ES-I3 (cell line): ENCODE measurements around the gene CTDP1.

Experiments used
- H3K36me3 ChIP-seq: 2 replicates; pipeline ENCODE4 v1.6.1; 2013; ENCODE audit warnings: mild to moderate bottlenecking, low read length, control low read depth, moderate library complexity; ENCODE audit not compliant: insufficient read depth
- H3K4me1 ChIP-seq: 2 replicates; pipeline ENCODE4 v1.6.1; 2013; ENCODE audit warnings: mild to moderate bottlenecking, control low read depth, low read length; ENCODE audit not compliant: insufficient read depth
- H3K9ac ChIP-seq: 2 replicates; pipeline ENCODE4 v1.6.1; 2013; ENCODE audit warnings: low read depth, mild to moderate bottlenecking, low read length, moderate library complexity
- H3K9me3 ChIP-seq: 2 replicates; pipeline ENCODE4 v1.6.1; 2013; ENCODE audit warnings: mild to moderate bottlenecking, low read length, moderate library complexity; ENCODE audit not compliant: control insufficient read depth, insufficient read depth

The CTDP1 gene

DNA sequence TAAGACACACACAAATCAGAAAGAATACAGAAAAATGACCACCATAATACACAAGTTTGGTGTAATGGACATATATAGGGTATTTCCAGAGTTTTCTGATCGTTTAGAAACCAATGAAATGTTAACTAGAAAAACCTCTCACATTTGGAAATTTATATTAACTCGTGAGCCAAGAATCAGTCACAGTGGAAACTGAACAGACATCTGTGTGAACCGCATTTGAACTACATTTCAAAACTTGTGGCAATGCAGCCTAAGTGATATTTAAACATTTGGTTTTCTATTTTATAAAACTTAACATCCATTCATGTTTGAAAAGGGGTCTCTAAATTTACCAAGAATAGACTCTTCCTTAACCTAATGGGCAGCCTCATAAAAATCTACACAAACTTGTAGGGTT lies 89.1 kb downstream of the CTDP1 start:
- no peak overlapping the region for H3K9ac ChIP-seq
- H3K4me1 ChIP-seq = no peaks in the 10 kb centered on the region
- H3K9me3 ChIP-seq = no peaks in the 10 kb centered on the region
- H3K36me3 ChIP-seq = no peaks in the 10 kb centered on the region

DNA sequence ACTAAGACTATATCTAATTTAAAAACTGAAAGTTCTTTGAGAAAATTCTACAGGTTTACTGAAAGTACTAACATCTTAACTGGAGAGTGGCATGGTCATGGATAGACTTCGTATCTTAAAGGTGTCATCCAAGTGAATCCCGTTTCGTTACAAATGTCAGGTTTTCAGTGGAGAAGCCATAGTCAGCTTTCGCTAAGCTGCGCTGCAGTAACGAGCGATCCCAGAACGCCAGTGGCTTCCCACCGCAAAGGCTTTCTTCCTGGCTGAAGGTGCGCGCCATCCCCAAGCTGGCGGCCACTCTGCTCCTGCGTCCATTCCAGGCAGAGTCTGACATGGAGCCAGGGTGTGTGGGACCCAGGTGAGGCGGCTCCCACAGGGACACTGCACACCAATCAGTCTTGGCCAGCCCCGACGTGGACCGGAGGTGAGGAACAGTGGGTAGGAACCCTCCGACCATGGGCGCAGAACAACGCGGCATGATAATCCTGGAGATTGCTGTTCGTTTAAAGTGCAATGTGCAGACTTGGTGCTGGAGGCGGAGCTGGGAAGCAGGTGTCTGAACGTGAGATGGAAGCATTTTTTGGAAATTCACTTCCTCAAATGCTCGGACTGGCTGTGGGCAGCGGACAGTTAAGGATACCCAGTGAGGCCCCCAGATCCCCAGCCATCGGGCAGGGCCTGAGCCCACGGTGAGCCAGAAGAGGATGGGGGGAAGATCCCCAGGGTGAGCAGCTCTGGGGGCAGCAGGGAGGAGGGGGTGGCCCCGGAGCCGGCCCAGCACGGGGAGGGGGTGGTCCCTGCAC lies 90.3 kb downstream of the CTDP1 start:
- H3K36me3 ChIP-seq = no peaks in the 10 kb centered on the region
- H3K4me1 ChIP-seq = no peaks in the 10 kb centered on the region
- H3K9ac ChIP-seq = no peak overlapping the region
- no peaks in the 10 kb centered on the region for H3K9me3 ChIP-seq

DNA sequence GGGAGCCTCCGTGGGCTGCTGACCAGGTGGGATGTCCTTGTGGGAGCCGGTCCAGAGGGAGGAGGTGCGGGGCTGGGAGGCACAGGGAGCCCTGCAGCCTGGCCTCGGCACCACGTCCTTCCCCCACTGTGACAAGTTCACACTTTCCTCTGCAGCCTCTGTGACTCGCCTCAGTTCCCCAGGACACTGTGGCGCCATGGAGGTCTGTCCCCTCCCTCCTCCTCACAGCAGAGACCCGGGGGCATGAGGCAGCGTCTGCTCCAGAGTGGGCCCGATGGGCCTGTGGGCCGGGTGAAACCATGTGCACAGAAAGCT lies 90.9 kb downstream of the CTDP1 start:
- Histone ChIP-seq H3K36me3 (no peaks in the 10 kb centered on the region), H3K9ac (no peak overlapping the region), H3K4me1 (no peaks in the 10 kb centered on the region), H3K9me3 (no peaks in the 10 kb centered on the region)

DNA sequence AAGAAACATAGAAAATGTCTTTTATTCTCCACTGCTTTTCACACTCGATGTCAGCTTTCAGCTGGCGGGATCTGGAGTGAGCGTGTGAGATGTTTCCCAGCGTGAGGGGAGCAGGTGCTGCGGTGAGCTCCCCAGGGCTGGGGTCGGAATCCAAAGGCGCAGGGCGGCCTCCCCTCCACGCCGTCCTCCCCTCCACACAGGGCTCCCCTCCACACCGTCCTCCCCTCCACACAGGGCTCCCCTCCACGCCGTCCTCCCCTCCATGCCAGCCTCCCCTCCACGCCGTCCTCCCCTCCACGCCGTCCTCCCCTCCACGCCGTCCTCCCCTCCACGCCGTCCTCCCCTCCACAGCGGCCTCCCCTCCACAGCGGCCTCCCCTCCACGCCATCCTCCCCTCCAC lies 91.2 kb downstream of the CTDP1 start:
- H3K36me3 ChIP-seq = no peaks in the 10 kb centered on the region
- no peaks in the 10 kb centered on the region for H3K4me1 ChIP-seq
- H3K9me3 ChIP-seq = no peaks in the 10 kb centered on the region
- H3K9ac ChIP-seq = no peak overlapping the region

DNA sequence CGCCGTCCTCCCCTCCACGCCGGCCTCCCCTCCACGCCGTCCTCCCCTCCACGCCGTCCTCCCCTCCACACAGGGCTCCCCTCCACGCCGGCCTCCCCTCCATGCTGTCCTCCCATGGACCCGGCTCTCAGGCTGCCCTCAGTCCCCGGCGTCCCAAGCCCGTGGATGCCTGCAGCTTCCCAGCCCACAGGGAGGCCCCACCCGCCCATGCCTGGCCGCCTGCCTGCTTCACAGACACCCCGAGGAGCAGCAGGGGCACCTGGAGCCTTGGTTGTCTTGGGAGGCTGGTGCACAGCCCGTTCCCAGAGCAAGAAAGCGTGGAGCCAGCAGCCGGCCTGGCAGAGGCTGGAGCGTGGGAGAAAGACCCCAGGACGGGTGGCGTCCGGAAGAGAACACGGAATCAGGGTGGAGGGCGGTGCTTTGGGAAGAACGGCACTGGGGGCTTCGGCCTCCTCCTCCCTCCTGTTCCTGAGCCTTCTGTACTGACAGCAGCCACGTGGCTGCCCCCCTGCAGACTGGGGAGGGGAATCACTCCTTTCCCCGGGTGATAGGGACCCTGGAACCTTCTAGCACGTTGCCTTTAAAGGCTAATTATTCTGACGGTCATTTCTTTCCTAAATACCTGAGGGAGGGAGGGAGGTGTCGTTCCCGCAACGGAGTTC lies 92.0 kb downstream of the CTDP1 start:
- H3K9ac ChIP-seq = no peak overlapping the region
- H3K4me1 ChIP-seq = no peaks in the 10 kb centered on the region
- H3K9me3 ChIP-seq = no peaks in the 10 kb centered on the region
- H3K36me3 ChIP-seq = no peaks in the 10 kb centered on the region

DNA sequence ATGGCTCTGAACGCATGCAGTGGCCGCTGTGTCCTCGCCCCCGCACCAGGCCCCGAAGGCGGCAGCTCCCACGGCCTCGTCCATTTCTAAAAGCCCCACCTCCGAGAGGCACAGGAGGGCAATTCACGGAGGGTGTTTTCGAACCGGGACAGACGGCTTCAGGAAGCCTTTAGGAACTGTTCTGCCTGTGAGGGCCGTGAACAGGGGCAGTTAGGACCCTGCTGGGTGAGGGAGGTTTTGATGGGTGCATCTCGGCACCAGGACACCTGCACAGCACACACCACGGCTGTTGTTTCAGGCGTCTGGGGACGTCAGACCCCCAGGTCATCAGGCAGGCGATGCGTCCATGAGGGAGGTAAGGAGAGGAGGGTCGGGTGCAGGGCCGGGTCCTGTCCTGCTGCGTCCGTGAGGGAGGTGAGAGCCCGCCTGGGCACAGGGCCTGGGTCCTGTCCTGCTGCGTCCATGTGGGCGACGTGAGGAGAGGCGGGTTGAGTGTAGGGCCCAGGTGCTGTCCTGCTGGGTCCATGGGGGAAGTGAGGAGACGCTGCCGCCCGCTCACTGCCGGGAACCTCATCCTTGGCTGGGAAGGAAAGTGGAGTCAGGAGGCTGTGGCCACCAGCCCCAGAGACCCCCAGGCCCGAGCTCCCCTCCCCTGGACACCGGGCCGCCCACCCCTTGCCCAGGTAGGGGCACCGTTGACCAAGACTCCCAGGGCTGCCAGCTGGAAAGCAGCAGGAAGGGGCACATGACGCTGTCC lies 92.7 kb downstream of the CTDP1 start:
- no peak overlapping the region for H3K9ac ChIP-seq
- H3K4me1 ChIP-seq = no peaks in the 10 kb centered on the region
- H3K36me3 ChIP-seq = no peaks in the 10 kb centered on the region
- no peaks in the 10 kb centered on the region for H3K9me3 ChIP-seq

DNA sequence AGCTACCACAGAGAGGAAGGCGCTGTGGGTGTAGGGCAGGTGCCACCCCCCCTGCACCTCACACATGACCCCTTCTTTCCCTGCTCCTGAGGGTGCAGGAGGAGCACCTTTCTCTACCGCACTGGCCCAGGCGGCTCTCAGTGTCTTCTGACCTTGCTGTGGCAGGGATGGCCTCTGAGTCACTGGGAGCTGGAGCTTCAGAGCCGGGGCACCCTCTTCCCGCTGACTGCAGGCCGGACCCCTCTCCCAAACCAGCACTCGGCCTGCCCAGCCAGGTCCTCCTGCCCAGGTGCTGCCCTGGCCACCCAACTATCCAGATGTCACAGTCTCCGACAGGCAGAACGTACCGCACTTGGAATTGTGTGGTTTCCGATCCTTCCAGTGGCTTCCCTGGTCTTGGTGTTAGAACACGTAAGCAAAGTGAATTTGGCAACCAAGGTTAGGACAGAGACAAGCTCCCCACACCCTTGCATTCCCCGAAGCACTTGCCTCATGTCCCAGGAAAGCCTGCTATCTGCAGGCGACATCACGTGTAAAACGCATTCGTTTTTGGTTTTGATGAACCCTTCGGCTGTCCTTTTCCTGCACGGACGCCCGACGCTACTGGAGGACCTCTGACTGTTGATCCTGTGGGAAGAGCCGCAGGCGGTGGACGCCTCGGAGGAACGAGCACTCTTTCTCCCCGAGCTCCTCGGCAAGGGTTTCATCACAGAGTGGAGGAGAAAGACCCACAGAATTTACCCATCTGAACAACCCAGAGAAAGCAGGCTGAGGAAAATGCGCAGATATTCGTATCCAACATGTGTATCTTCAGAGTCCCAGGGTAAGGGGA lies 93.5 kb downstream of the CTDP1 start:
- no peaks in the 10 kb centered on the region for H3K36me3 ChIP-seq
- H3K4me1 ChIP-seq = no peaks in the 10 kb centered on the region
- H3K9me3 ChIP-seq = no peaks in the 10 kb centered on the region
- H3K9ac ChIP-seq = no peak overlapping the region

DNA sequence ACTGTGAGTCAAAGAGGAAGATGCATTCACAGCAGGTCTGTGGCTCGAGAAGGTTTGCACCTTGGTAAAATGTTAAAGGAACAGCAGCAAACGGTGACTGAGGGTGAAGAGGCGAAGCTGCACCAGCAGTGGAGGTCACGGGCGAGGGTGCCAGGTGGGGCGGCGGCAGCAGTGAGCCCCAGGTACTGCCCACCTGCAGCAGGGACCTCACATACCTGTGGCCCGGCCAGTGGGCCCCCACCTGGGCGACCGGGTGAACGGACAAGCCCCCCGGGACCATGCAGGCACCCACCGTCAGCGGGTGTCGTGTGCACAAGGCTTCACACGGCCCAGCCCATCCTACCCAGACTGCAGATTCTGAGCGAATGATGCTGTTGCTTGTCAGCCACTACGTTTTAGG lies 94.5 kb downstream of the CTDP1 start:
- no peaks in the 10 kb centered on the region for H3K4me1 ChIP-seq
- no peaks in the 10 kb centered on the region for H3K9me3 ChIP-seq
- H3K36me3 ChIP-seq = no peaks in the 10 kb centered on the region
- H3K9ac ChIP-seq = no peak overlapping the region

DNA sequence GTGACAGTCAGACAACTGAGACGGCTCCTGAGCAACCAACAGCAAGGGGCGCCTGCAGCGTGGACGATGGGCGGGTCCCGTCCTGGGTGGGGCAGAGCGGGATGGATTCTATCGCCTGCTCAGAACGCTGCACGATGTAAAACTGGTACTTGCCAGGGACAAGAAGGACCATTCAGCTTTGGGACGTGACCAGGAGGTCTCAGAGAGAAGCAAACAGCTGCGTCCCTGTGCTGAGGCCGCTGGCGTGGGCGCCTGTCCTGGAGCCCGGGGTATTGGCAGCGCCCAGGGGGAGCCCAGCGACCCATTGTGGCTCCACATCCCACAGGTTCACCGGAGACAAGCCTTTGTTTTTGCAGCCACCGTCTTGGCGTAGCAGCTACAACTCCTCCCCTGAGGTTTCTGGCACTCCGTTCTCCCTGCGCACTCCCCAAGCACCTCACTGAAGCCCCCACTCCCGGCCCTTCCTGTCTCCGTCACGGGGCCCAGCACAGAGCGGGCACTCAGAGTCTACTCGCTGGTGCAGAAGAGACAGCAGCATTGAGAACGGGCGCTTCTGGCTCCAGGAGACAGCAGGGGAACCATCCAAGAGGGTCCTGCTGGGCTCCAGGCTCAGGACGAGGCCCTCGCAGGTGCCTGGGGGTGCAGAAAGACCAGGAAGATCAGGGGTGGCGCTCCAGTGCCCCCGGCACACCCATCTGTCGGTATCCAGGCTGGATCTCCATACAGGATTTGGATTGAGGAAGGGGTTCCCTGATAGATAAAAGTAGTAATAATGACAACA lies 96.0 kb downstream of the CTDP1 start:
- H3K9ac ChIP-seq = no peak overlapping the region
- no peaks in the 10 kb centered on the region for H3K36me3 ChIP-seq
- no peaks in the 10 kb centered on the region for H3K9me3 ChIP-seq
- no peaks in the 10 kb centered on the region for H3K4me1 ChIP-seq

DNA sequence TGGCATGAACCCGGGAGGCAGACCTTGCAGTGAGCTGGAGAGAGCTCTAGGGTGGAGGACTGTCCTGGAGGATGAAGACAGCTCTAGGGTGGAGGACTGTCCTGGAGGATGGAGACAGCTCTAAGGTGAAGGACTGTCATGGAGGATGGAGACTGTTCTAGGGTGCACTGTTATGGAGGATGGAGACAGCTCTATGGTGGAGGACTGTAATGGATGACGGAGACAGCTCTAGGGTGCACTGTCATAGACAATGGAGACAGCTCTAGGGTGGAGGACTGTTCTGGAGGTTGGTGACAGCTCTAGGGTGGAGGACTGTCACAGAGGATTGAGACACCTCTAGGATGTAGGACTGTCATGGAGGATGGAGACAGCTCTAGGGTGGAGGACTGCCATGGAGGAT lies 97.1 kb downstream of the CTDP1 start:
- Histone ChIP-seq H3K36me3 (no peaks in the 10 kb centered on the region), H3K4me1 (no peaks in the 10 kb centered on the region), H3K9ac (no peak overlapping the region), H3K9me3 (no peaks in the 10 kb centered on the region)

DNA sequence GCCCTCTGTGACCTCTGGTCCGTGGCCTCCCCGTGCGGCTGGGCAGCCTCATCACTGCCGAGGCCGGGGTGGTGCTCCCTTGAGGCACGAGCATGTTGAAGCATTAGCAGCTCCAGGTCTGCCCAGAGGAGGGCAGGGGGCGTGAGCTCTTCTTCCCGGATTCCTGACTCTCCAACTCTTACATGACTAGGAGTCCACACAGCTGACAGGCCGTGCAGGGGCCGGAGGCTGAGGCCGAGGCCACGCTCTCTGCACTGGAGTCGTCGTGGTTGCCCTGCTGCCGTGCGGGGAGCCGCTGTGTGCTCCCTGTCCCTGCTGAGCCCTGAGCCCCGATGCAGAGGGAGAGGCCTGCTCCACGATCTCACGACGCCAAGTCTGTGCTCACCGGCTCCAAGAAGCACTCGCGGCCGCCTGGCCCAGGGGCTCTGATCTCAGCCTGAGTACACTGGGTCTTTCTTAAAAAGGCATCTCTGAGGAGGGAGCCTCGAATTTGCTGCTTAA lies 98.7 kb downstream of the CTDP1 start:
- Histone ChIP-seq H3K9ac (no peak overlapping the region), H3K36me3 (no peaks in the 10 kb centered on the region), H3K4me1 (no peaks in the 10 kb centered on the region), H3K9me3 (no peaks in the 10 kb centered on the region)

DNA sequence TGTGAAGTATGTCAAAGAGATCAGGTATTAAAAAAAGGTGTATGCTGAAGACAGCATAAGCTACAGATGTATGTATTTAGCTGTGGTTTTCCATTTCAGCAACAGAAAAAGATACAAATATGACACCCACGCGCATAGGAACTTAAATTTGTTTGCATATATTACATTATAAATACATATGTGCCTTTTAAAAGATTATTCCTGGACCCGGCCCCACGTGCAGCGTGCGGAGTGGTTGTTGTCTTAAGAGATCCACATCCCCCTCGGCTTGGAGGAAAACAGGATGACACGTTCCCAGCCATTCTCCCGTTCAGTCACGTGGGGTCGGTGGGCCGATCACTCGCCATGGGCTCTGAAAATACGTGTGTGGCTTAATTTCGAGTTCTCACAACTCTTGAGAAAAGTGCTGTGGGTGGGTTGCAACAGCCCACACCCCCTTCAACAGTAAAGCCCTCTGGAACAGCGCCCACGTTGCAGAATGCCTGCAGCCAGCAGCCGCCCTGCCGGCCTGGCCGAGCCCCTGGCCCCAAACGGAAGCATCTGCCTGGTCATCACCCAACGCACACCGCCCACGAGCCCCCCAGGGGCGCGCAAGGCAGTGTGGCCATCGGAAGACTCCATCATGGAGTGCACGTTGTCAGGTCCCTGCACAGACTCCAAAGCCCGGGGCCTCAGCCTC lies 99.6 kb downstream of the CTDP1 start:
- no peaks in the 10 kb centered on the region for H3K36me3 ChIP-seq
- no peaks in the 10 kb centered on the region for H3K4me1 ChIP-seq
- no peak overlapping the region for H3K9ac ChIP-seq
- no peaks in the 10 kb centered on the region for H3K9me3 ChIP-seq

DNA sequence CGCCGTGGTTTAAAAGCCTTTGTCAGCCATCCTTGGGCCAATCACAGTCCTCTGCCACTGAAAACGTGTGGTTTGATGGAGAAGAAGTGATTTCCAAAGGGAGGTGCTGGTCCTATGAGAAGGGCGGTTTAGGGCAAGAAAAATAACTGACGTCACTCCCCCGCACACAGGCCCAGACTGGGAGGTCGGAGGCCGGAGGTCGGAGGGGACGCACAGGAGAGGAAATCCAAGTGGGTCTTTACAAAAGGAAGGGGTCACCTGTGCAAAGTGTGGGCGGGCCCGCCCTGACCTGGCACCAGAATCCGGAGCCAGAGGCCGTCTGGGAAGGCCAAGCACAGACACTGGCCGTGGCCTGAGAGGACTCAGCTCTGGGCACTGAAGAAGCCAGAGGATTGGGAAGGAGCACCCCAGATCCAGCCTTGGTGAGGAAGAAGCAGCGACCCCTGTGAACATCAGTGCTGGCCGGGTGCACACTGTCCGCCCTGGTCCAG lies 100.1 kb downstream of the CTDP1 start:
- H3K4me1 ChIP-seq = no peaks in the 10 kb centered on the region

More for the DNA sequence above, 100.1 kb downstream of the CTDP1 start:
- no peaks in the 10 kb centered on the region for H3K36me3 ChIP-seq
- H3K9ac ChIP-seq = no peak overlapping the region
- H3K9me3 ChIP-seq = no peaks in the 10 kb centered on the region
